Astrocyte (in vitro differentiated cells and primary cell): Measurements from ENCODE around the gene PMEL. TPM values are rescaled to one million over a fixed set of nuclear protein-coding genes. Genes with fewer than 3 reads are reported as not detected.

ENCODE experiments used
- DNase-seq: peaks from one replicate; pipeline ENCODE4 v3.0.0-alpha.2; 2010; ENCODE audit warnings: low read depth
- FAIRE-seq: peaks from 2 replicates; lab custom pipeline; 2011; peaks lifted over from hg19 to GRCh38; lab: Jason Lieb, UNC
- H2AFZ ChIP-seq: 2 replicates; pipeline ENCODE4 v1.6.0; 2012; ENCODE audit warnings: low read depth, low read length, inconsistent platforms
- H3K27ac ChIP-seq: 2 replicates; pipeline ENCODE4 v1.5.1; 2011; ENCODE audit warnings: low read depth, low read length, inconsistent platforms
- H3K27me3 ChIP-seq: 2 replicates; pipeline ENCODE4 v1.6.0; 2011; ENCODE audit warnings: low read length, inconsistent platforms; ENCODE audit not compliant: insufficient read depth
- H3K36me3 ChIP-seq: 2 replicates; pipeline ENCODE4 v1.5.1; 2011; ENCODE audit warnings: low read length, inconsistent platforms; ENCODE audit not compliant: insufficient read depth
- H3K4me1 ChIP-seq: 2 replicates; pipeline ENCODE4 v1.5.1; 2011; ENCODE audit warnings: low read length, inconsistent platforms; ENCODE audit not compliant: insufficient read depth
- H3K4me2 ChIP-seq: 2 replicates; pipeline ENCODE4 v1.6.0; 2012; ENCODE audit warnings: low read length, inconsistent platforms
- H3K4me3 ChIP-seq: 2 replicates; pipeline ENCODE4 v1.5.1; 2011; ENCODE audit warnings: low read depth, mild to moderate bottlenecking, low read length, inconsistent platforms; ENCODE audit not compliant: insufficient read depth
- H3K79me2 ChIP-seq: 2 replicates; pipeline ENCODE4 v1.6.0; 2012; ENCODE audit warnings: mild to moderate bottlenecking, low read length, inconsistent platforms; ENCODE audit not compliant: insufficient read depth
- H3K9ac ChIP-seq: 2 replicates; pipeline ENCODE4 v1.6.0; 2012; ENCODE audit warnings: mild to moderate bottlenecking, low read length, inconsistent platforms
- H3K9me3 ChIP-seq: 2 replicates; pipeline ENCODE4 v1.5.1; 2012; ENCODE audit warnings: low read depth, mild to moderate bottlenecking, low read length, inconsistent platforms; ENCODE audit not compliant: insufficient read depth
- H4K20me1 ChIP-seq: 2 replicates; pipeline ENCODE4 v1.6.0; 2012; ENCODE audit warnings: low read length, inconsistent platforms; ENCODE audit not compliant: insufficient read depth
- H3K27ac Mint-ChIP-seq: one replicate; pipeline ENCODE4 v1.8.0; 2021; ENCODE audit warnings: mild to moderate bottlenecking, mixed read lengths; ENCODE audit not compliant: unreplicated experiment
- H3K27me3 Mint-ChIP-seq: one replicate; pipeline ENCODE4 v1.8.0; 2021; ENCODE audit warnings: low read depth, mixed read lengths; ENCODE audit not compliant: unreplicated experiment
- H3K36me3 Mint-ChIP-seq: one replicate; pipeline ENCODE4 v1.8.0; 2021; ENCODE audit warnings: low read depth, mixed read lengths; ENCODE audit not compliant: unreplicated experiment
- H3K4me1 Mint-ChIP-seq: one replicate; pipeline ENCODE4 v1.8.0; 2021; ENCODE audit warnings: low read depth, mixed read lengths; ENCODE audit not compliant: unreplicated experiment
- H3K4me3 Mint-ChIP-seq: one replicate; pipeline ENCODE4 v1.8.0; 2021; ENCODE audit warnings: mild to moderate bottlenecking, moderate library complexity, mixed read lengths; ENCODE audit not compliant: unreplicated experiment
- H3K9me3 Mint-ChIP-seq: one replicate; pipeline ENCODE4 v1.8.0; 2021; ENCODE audit warnings: mild to moderate bottlenecking, mixed read lengths; ENCODE audit not compliant: unreplicated experiment
- CTCF ChIP-seq: IDR thresholded peaks from 2 replicates; pipeline ENCODE4 v1.5.1; 2011; ENCODE audit warnings: low read depth, mild to moderate bottlenecking, inconsistent platforms, low read length, moderate library complexity; ENCODE audit not compliant: insufficient read depth
- EZH2 ChIP-seq: IDR thresholded peaks from 2 replicates; pipeline ENCODE4 v1.6.1; 2012; ENCODE audit warnings: mild to moderate bottlenecking, low read length, inconsistent platforms; ENCODE audit not compliant: insufficient read depth
- total RNA-seq: library from RNA; stranded (reverse); gene quantifications from 2 replicates; pipeline ENCODE4 v1.2.1, GENCODE V29; 2021

The PMEL gene
- total RNA-seq, 1 donor from 2014 or later = 13.8 TPM

DNA sequence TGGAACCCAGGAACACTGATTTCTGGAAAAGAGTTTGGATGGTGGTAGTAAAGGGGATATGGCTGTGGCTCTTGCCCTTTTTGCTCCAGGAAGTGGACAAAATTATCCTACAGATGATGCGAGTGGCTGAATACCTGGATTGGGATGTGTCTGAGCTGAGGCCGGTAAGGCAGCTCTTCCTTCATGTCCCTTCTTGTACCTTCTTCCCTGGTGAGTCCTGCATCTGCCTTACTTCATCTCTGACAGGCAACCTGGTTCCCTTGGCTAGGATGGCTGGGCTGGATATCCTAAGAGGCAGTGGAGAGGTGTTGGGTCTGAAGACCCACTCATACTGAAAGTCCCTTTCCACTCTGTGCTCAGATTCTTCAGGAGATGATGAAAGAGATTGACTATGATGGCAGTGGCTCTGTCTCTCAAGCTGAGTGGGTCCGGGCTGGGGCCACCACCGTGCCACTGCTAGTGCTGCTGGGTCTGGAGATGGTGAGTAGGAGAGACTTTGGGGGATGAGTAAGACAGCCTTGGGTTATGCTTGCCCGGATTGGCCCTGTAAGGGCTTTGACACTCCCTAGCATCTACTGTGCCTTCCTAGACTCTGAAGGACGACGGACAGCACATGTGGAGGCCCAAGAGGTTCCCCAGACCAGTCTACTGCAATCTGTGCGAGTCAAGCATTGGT, 26.9 kb downstream of the PMEL start:
- Mint-ChIP-seq H3K4me1 (peaks cover 32% of the 10 kb centered on the region), H3K27me3 (no peaks in the 10 kb centered on the region), H3K9me3 (no peaks in the 10 kb centered on the region), H3K36me3 (peaks cover 41% of the 10 kb centered on the region), H3K27ac (peak overlapping the region; percentile 62), H3K4me3 (peak overlapping the region; percentile 16)
- H3K79me2 ChIP-seq = peaks cover 4% of the 10 kb centered on the region
- no peak for DNase-seq
- no peak overlapping the region for H3K4me2 ChIP-seq
- no peaks in the 10 kb centered on the region for H3K9me3 ChIP-seq
- no peak for TF ChIP-seq CTCF
- no peak for TF ChIP-seq EZH2
- H3K36me3 ChIP-seq = peaks cover 10% of the 10 kb centered on the region
- no peak for FAIRE-seq
- no peaks in the 10 kb centered on the region for H4K20me1 ChIP-seq
- peaks cover 18% of the 10 kb centered on the region for H3K4me1 ChIP-seq
- H3K27me3 ChIP-seq = no peaks in the 10 kb centered on the region
- no peak overlapping the region for H2AFZ ChIP-seq
- no peak overlapping the region for H3K27ac ChIP-seq
- H3K4me3 ChIP-seq = no peak overlapping the region
- H3K9ac ChIP-seq = no peak overlapping the region

DNA sequence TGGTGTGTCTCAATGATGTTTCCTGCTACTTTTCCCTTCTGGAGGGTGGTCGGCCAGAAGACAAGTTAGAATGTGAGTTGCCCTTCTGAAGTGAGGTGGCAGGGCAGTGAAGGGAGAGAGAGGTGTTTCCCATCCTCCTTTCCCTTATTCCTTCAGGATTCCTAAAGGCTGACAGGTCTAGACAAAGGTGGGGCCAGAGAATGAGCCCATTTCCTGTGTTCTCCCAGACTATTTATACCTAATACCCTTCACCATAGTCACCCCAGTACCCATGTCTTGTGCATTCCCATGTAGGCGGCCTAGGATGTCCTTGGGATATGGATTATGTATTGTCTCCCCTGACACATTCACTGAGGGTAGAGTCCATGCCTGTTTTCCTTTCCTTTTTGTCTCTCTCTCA, 27.9 kb downstream of the PMEL start:
- Histone ChIP-seq H3K36me3 (peaks cover 9% of the 10 kb centered on the region), H3K27ac (no peak overlapping the region), H3K4me2 (peak overlapping the region; percentile 17), H4K20me1 (no peaks in the 10 kb centered on the region), H3K4me1 (peaks cover 24% of the 10 kb centered on the region), H3K79me2 (peaks cover 4% of the 10 kb centered on the region), H2AFZ (no peak overlapping the region), H3K9me3 (no peaks in the 10 kb centered on the region), H3K9ac (no peak overlapping the region), H3K4me3 (no peak overlapping the region), H3K27me3 (no peaks in the 10 kb centered on the region)
- peaks cover 37% of the 10 kb centered on the region for H3K4me1 Mint-ChIP-seq
- no peaks in the 10 kb centered on the region for H3K9me3 Mint-ChIP-seq
- H3K27ac Mint-ChIP-seq = peak overlapping the region; percentile 66
- peak overlapping the region; percentile 21 for H3K4me3 Mint-ChIP-seq
- TF ChIP-seq CTCF = no peak
- no peak for TF ChIP-seq EZH2
- H3K27me3 Mint-ChIP-seq = no peaks in the 10 kb centered on the region
- H3K36me3 Mint-ChIP-seq = peaks cover 41% of the 10 kb centered on the region
- FAIRE-seq (no peak), DNase-seq (no peak)

- H2AFZ ChIP-seq = peak overlapping the region; percentile 35
- H3K27ac ChIP-seq = no peak overlapping the region
- peaks cover 40% of the 10 kb centered on the region for H3K4me1 ChIP-seq
- H4K20me1 ChIP-seq = no peaks in the 10 kb centered on the region
- Mint-ChIP-seq H3K27me3 (no peaks in the 10 kb centered on the region), H3K27ac (no peak overlapping the region), H3K4me1 (peaks cover 50% of the 10 kb centered on the region), H3K9me3 (no peaks in the 10 kb centered on the region), H3K36me3 (peaks cover 28% of the 10 kb centered on the region), H3K4me3 (peak overlapping the region; percentile 55)
- H3K4me3 ChIP-seq = peak overlapping the region; percentile 18
- DNase-seq (no peak), FAIRE-seq (no peak)
- H3K9ac ChIP-seq = no peak overlapping the region
- H3K4me2 ChIP-seq = peak overlapping the region; percentile 52
- no peak for TF ChIP-seq EZH2
- no peak for TF ChIP-seq CTCF
- H3K36me3 ChIP-seq = no peaks in the 10 kb centered on the region
- H3K9me3 ChIP-seq = no peaks in the 10 kb centered on the region
- no peaks in the 10 kb centered on the region for H3K27me3 ChIP-seq
- H3K79me2 ChIP-seq = peaks cover 4% of the 10 kb centered on the region
Observed at GRCh38 chr12:55935738-55936151, 30.1 kb downstream of the PMEL start.
